ENCODE measurements around the gene CCDC51.

Gene CCDC51

DNA sequence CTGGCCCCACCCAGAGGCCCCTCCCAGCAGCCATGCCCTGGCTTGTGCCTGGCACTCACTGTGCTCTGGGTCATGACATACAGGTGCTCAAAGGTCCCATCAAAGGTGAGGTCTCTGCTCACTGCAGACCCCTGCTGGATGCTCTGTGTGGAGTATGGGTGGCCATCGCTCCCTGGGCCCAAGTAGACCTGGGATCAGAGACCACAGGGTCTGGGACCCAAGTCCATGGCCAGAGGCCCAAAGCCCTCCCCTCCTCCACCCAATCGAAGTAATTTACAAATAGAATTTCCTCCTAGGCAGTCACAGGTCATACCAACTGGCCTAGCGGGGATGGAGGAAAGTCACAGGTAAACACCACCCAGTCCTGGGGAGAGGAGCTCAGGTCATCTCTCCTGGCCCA is 17.6 kb downstream of the CCDC51 start:
- no peak for DNase-seq (ENCODE audit: extremely low read depth in 1 of 2, low read depth in 1 of 2)

- no peak for DNase-seq (ENCODE audit: extremely low read depth in 1 of 2, low read depth in 1 of 2)
These were observed 19.4 kb downstream of the CCDC51 start for GRCh38 chr3:48420561-48420960.

- no peak for DNase-seq (ENCODE audit: extremely low read depth in 1 of 2, low read depth in 1 of 2)
These were observed 20.3 kb downstream of the CCDC51 start for GRCh38 chr3:48419597-48419996.

DNA sequence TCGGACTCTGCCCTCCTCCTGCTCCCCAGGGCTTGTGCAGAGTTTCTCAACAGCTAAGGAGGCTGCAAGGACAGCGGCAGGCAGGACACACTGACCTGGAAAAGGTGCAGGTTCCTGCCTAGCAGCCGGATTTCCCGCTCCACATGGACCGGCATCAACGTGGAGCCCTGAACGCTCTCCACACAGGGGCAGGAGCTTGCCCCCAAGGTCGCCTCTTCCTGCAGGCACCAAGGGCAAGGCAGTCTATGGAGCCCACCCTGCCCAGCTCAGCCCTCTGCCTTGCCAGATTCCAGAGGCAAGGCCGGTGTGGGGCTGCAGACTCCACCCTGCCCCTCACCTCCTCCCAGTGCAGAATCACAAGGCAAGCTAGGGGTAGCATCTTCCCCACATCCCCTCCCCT is 20.8 kb downstream of the CCDC51 start:
- no peak for DNase-seq (ENCODE audit: extremely low read depth in 1 of 2, low read depth in 1 of 2)

DNA sequence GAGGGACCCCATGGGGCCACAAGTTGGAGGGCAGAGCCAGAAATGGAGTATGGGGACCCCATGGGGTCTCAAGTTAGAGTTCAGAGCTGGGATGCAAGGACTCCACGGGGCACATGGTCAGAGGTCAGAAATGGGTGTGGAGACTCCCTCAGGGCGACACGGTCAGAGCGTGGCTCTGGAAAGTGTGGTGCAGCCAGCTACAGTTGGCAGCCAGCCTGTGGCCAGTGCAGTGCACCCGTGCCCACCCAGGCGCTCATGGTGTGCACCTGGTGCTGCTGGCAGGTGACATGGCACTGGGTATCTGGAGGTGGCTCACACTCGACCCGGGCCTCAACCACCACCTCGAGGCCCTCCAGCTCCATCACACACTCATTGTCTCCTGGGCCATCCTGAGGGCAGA is 21.3 kb downstream of the CCDC51 start:
- DNase-seq (ENCODE audit: extremely low read depth in 1 of 2, low read depth in 1 of 2) = no peak

GRCh38 chr3:48418140-48418539 is 21.8 kb downstream of the CCDC51 start:
- DNase-seq (ENCODE audit: extremely low read depth in 1 of 2, low read depth in 1 of 2) = no peak

GRCh38 chr3:48417529-48418108 is 22.3 kb downstream of the CCDC51 start:
- no peak for DNase-seq (ENCODE audit: extremely low read depth in 1 of 2, low read depth in 1 of 2)

DNA sequence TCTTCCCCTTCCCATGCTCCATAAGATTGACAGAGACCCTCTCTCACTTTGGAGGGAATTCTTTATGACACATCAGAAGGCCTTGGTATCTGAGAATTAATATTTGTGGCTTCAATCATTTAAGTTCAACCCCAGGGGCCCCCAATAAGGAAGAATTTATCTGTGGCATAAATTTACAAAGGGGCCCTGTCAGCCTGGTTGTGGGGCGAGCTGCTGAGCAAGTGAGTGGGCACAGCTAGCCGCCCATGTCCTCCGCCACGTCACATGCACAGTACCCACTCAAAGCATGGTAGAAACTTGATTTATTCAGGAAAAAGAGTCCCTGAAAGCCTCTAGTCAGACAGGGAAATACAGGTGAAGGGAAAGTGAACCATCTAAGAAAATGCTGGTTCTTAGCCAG is 23.4 kb downstream of the CCDC51 start:
- no peak for DNase-seq (ENCODE audit: extremely low read depth in 1 of 2, low read depth in 1 of 2)

DNA sequence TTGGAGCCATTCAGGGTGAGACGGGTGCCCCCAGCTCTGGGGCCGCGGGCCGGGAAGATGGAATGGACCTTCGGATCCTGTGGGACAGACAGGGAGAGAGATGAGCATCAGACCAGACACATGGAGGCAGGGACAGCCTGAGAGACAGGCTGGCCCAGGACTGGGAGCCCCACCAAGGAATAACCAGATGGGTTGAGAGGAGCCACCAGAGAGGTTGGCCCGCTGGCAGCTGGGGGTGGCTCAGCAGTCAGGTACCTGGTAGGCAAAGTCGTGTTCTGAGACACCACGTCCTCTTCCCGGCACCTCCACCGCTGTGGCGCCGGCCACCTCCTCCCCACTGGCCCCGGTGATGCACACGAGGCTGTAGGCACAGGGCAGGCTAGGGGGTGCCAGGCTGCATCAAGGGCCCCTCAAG is 23.8 kb downstream of the CCDC51 start:
- no peak for DNase-seq (ENCODE audit: extremely low read depth in 1 of 2, low read depth in 1 of 2)

DNA sequence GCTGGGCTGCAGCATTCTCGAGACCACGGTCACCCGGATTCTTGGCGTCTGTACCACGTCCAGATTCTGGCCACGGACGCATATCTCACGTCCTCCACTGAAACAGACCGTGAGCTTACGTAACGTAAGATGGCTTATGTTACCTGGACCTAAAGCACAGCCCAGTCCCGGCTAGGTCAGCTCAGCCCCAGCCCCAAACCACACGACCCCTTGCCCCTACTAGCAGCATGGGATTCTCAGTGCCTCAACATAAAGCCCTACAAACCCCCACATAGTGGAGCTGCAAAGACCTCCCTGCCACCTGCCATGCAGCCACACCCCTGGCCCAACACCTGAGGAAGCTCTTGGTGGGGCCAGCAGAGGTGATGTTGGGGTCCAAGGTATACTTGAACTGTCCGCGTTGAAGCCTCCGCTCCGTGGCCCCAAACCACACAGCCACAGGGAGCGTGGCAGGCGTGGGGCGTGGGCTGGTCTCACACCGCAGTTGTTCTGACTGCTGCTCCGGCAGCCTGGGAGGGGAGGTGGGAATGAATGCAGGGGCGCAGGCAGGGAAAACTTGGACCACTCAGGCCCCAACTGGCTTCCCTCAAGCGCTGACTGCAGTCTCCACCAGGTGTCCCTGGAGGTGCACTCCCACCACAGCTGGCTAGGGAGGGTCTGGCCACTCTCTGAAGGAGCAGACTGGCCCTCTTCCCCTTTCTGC is 24.5 kb downstream of the CCDC51 start:
- no peak for DNase-seq (ENCODE audit: extremely low read depth in 1 of 2, low read depth in 1 of 2)

- DNase-seq (ENCODE audit: extremely low read depth in 1 of 2, low read depth in 1 of 2) = no peak
These were observed 25.3 kb downstream of the CCDC51 start for GRCh38 chr3:48414376-48415250.

DNA sequence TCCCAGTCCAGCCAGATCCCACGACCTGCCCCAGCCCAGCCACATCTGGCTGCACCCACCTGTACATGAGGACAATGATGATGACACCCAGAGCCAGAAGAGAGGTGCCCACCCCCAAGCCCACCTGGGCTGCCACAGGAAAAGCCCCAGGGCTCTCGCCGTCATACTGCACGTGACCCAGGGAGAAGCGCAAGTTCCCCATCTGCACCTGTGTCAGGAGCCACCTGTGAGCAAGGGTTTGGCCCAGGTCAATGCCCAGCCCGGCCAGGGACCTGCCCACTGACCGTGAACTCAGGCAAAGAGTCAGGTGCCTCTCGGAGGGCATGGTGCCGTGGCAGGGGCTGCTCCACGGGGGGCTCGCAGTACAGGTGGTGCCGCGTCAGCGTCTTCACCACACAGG is 26.3 kb downstream of the CCDC51 start:
- no peak for DNase-seq (ENCODE audit: extremely low read depth in 1 of 2, low read depth in 1 of 2)

GRCh38 chr3:48413086-48413485 is 26.8 kb downstream of the CCDC51 start:
- DNase-seq (ENCODE audit: extremely low read depth in 1 of 2, low read depth in 1 of 2) = no peak

- DNase-seq (ENCODE audit: extremely low read depth in 1 of 2, low read depth in 1 of 2) = no peak
These were observed 27.4 kb downstream of the CCDC51 start for GRCh38 chr3:48412375-48413001.

- DNase-seq (ENCODE audit: extremely low read depth in 1 of 2, low read depth in 1 of 2) = no peak
These were observed 28.1 kb downstream of the CCDC51 start for GRCh38 chr3:48411606-48412374.

GRCh38 chr3:48411041-48411588 is 28.8 kb downstream of the CCDC51 start:
- no peak for DNase-seq (ENCODE audit: extremely low read depth in 1 of 2, low read depth in 1 of 2)

- DNase-seq (ENCODE audit: extremely low read depth in 1 of 2, low read depth in 1 of 2) = no peak
These were observed 29.5 kb downstream of the CCDC51 start for GRCh38 chr3:48410205-48411040.

GRCh38 chr3:48409291-48410201 is 30.4 kb downstream of the CCDC51 start:
- DNase-seq (ENCODE audit: extremely low read depth in 1 of 2, low read depth in 1 of 2) = no peak
